ENCODE measurements around the gene ETV4.

DNA sequence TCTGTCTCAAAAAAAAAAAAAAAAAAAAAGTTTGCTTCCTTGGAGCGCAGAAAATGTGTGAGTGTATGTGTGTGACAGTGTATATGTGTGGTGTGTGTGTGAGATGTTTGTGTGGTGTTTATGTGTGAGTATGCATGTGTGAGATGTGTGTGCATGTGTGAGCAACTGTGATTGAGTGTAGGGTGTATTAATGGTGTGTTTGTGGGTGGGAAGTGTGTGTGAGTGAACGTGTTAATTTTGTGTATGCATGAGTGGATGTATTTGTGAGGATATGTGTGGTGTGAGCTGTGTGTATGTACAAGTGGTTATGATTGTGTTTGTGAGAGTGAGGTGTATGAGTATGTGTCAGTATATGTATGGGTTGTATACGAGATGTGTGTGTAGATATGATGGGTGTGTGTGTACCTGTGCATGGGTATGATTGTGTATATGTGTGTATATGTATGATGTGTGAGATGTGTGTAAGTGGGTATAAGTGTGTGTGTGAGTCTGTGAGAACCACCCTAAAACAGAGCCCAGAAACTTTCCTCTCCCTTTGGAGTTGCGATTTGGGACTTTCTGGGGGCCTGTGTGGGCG, 22.5 kb upstream of the ETV4 start:
- TF ChIP-seq EZH2 (IDR thresholded peaks at IDR 0.05) (no peak), POLR2AphosphoS5 (IDR thresholded peaks at IDR 0.05; ENCODE audit: borderline replicate concordance, low read depth, low read length) (no peak), FOXP2 (optimal IDR thresholded peaks at IDR 0.05; ENCODE audit: control extremely low read depth, extremely low read length, insufficient read depth) (no peak)
